ENCODE measurements around the gene GLOD5.

GRCh38 chrX:48823053-48823452, 61.5 kb downstream of the GLOD5 start:
- TF ChIP-seq ELK1 (IDR thresholded peaks at IDR 0.05; ENCODE audit: borderline replicate concordance, low read depth, low read length), result no peak
- TF ChIP-seq CHD1 (IDR thresholded peaks at IDR 0.05; ENCODE audit: low read depth, low read length), result no peak
- no peak for TF ChIP-seq POLR2A (IDR thresholded peaks at IDR 0.05; ENCODE audit: low read depth, low read length)
- TF ChIP-seq NFE2L2 (IDR thresholded peaks at IDR 0.05; ENCODE audit: low read depth, low read length), result no peak
